ENCODE measurements around the gene CCNK.

CCNK gene

GRCh38 chr14:99518441-99519346 is 37.5 kb downstream of the CCNK start:
- Histone ChIP-seq H3K4me3 (ENCODE audit: low read depth in 1 of 2, low read length in 2 of 2) (no peak overlapping the region), H3K27me3 (ENCODE audit: control insufficient read depth in 1 of 2, insufficient read depth in 2 of 2, low read length in 2 of 2) (no peaks in the 10 kb centered on the region), H3K9ac (ENCODE audit: low read depth in 1 of 2, low read length in 2 of 2) (no peak overlapping the region), H3K36me3 (ENCODE audit: control insufficient read depth in 1 of 2, insufficient read depth in 2 of 2, low read length in 2 of 2) (peaks cover 7 to 16% of the 10 kb centered on the region in 2 donors), H3K9me3 (ENCODE audit: control insufficient read depth in 1 of 2, low read length in 2 of 2) (no peaks in the 10 kb centered on the region), H3K4me1 (ENCODE audit: control insufficient read depth in 1 of 2, insufficient read depth in 2 of 2, low read length in 2 of 2) (peaks cover 0 to 5% of the 10 kb centered on the region in 2 donors), H3K27ac (ENCODE audit: low read depth, low read length) (no peak overlapping the region)

GRCh38 chr14:99519347-99519881 is 38.2 kb downstream of the CCNK start:
- Histone ChIP-seq H3K9me3 (ENCODE audit: control insufficient read depth in 1 of 2, low read length in 2 of 2) (no peaks in the 10 kb centered on the region), H3K27ac (ENCODE audit: low read depth, low read length) (no peak overlapping the region), H3K36me3 (ENCODE audit: control insufficient read depth in 1 of 2, insufficient read depth in 2 of 2, low read length in 2 of 2) (peaks cover 7 to 9% of the 10 kb centered on the region in 2 donors), H3K4me1 (ENCODE audit: control insufficient read depth in 1 of 2, insufficient read depth in 2 of 2, low read length in 2 of 2) (peaks cover 2 to 10% of the 10 kb centered on the region in 2 donors), H3K9ac (ENCODE audit: low read depth in 1 of 2, low read length in 2 of 2) (no peak overlapping the region), H3K4me3 (ENCODE audit: low read depth in 1 of 2, low read length in 2 of 2) (no peak overlapping the region), H3K27me3 (ENCODE audit: control insufficient read depth in 1 of 2, insufficient read depth in 2 of 2, low read length in 2 of 2) (no peaks in the 10 kb centered on the region)

- Histone ChIP-seq H3K9ac (ENCODE audit: low read depth in 1 of 2, low read length in 2 of 2) (no peak overlapping the region), H3K36me3 (ENCODE audit: control insufficient read depth in 1 of 2, insufficient read depth in 2 of 2, low read length in 2 of 2) (peaks cover 1 to 4% of the 10 kb centered on the region in 2 donors), H3K9me3 (ENCODE audit: control insufficient read depth in 1 of 2, low read length in 2 of 2) (no peaks in the 10 kb centered on the region), H3K27me3 (ENCODE audit: control insufficient read depth in 1 of 2, insufficient read depth in 2 of 2, low read length in 2 of 2) (no peaks in the 10 kb centered on the region), H3K27ac (ENCODE audit: low read depth, low read length) (no peak overlapping the region), H3K4me3 (ENCODE audit: low read depth in 1 of 2, low read length in 2 of 2) (no peak overlapping the region), H3K4me1 (ENCODE audit: control insufficient read depth in 1 of 2, insufficient read depth in 2 of 2, low read length in 2 of 2) (peaks cover 3 to 15% of the 10 kb centered on the region in 2 donors)
Observed at GRCh38 chr14:99519931-99520421, 38.8 kb downstream of the CCNK start.

- Histone ChIP-seq H3K9ac (ENCODE audit: low read depth in 1 of 2, low read length in 2 of 2) (no peak overlapping the region), H3K36me3 (ENCODE audit: control insufficient read depth in 1 of 2, insufficient read depth in 2 of 2, low read length in 2 of 2) (peaks cover 0 to 4% of the 10 kb centered on the region in 2 donors), H3K27ac (ENCODE audit: low read depth, low read length) (no peak overlapping the region), H3K27me3 (ENCODE audit: control insufficient read depth in 1 of 2, insufficient read depth in 2 of 2, low read length in 2 of 2) (no peaks in the 10 kb centered on the region), H3K9me3 (ENCODE audit: control insufficient read depth in 1 of 2, low read length in 2 of 2) (no peaks in the 10 kb centered on the region), H3K4me3 (ENCODE audit: low read depth in 1 of 2, low read length in 2 of 2) (no peak overlapping the region), H3K4me1 (ENCODE audit: control insufficient read depth in 1 of 2, insufficient read depth in 2 of 2, low read length in 2 of 2) (peaks cover 3 to 17% of the 10 kb centered on the region in 2 donors)
Observed at GRCh38 chr14:99520571-99521081, 39.4 kb downstream of the CCNK start.

DNA sequence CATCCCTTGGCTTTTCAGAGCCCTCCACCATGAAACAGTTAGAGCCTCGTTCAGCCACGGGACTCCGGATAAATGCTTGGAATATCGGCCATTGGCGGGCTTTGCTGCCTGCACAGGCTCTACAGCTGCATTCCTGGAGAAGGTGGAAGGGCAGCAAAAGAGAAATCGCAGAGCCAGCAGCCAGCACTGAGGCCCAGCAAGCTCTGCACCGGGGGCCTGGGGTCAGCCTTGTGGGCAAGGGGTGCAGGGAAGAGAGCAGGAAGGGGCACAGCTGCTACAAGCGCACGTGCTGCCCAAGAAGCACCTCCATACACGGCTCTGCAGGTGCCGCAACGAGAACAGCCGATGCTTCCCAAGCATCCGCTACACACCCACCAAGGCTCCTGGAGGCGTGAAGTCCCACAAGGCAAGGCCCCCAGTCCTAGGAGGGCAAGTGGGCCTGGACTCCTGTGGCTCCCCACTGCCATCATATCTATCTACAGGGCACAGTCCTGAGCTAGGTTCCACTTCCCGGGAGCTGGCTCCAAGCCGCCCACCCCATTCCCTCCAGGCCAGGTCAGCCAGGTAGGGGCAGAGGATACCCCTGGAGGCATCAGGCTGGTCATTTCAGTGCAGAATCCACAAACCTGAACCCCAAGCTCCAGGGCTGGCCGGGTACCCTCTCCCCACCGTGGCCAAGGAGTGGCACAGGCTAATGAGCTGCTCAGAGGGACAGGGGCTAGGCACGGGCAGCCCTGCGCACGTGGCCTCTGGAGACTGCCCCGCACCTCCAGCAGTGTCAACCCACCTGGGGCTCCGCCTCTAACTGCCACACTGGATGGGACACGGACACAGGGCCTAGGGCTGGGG is 40.2 kb downstream of the CCNK start:
- Histone ChIP-seq H3K27ac (ENCODE audit: low read depth, low read length) (no peak overlapping the region), H3K4me1 (ENCODE audit: control insufficient read depth in 1 of 2, insufficient read depth in 2 of 2, low read length in 2 of 2) (peaks cover 3 to 17% of the 10 kb centered on the region in 2 donors), H3K27me3 (ENCODE audit: control insufficient read depth in 1 of 2, insufficient read depth in 2 of 2, low read length in 2 of 2) (no peaks in the 10 kb centered on the region), H3K9ac (ENCODE audit: low read depth in 1 of 2, low read length in 2 of 2) (no peak overlapping the region), H3K36me3 (ENCODE audit: control insufficient read depth in 1 of 2, insufficient read depth in 2 of 2, low read length in 2 of 2) (peaks cover 0 to 2% of the 10 kb centered on the region in 2 donors), H3K4me3 (ENCODE audit: low read depth in 1 of 2, low read length in 2 of 2) (no peak overlapping the region), H3K9me3 (ENCODE audit: control insufficient read depth in 1 of 2, low read length in 2 of 2) (no peaks in the 10 kb centered on the region)

- Histone ChIP-seq H3K36me3 (ENCODE audit: control insufficient read depth in 1 of 2, insufficient read depth in 2 of 2, low read length in 2 of 2) (peaks cover 2 to 4% of the 10 kb centered on the region in 2 donors), H3K4me1 (ENCODE audit: control insufficient read depth in 1 of 2, insufficient read depth in 2 of 2, low read length in 2 of 2) (peaks cover 3 to 17% of the 10 kb centered on the region in 2 donors), H3K27me3 (ENCODE audit: control insufficient read depth in 1 of 2, insufficient read depth in 2 of 2, low read length in 2 of 2) (no peaks in the 10 kb centered on the region), H3K9me3 (ENCODE audit: control insufficient read depth in 1 of 2, low read length in 2 of 2) (no peaks in the 10 kb centered on the region), H3K4me3 (ENCODE audit: low read depth in 1 of 2, low read length in 2 of 2) (no peak overlapping the region), H3K27ac (ENCODE audit: low read depth, low read length) (no peak overlapping the region), H3K9ac (ENCODE audit: low read depth in 1 of 2, low read length in 2 of 2) (no peak overlapping the region)
Observed at GRCh38 chr14:99522025-99522401, 40.8 kb downstream of the CCNK start.

DNA sequence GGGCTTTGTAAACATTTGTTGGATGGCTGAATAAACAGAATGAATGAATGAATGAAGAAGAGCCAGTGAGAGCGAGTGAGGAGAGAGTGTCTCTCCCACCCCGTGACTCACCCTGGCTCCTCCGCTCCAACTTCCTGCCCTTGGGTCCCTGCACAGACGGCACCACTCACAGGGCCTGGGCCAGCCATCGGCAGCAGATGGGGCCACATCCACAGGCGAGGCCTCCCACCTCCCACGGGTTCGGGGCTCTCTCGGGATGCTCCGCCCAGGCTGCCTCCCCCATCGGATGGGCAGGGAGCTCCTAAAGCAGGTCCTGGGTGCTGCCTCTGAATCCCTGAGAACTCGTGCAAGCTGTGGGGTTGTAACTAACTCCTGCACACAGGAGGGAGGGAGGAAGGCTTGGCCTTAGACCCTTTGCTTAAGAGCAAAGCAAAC is 41.3 kb downstream of the CCNK start:
- no peak overlapping the region for H3K27ac ChIP-seq (ENCODE audit: low read depth, low read length)

GRCh38 chr14:99522934-99523703 is 41.9 kb downstream of the CCNK start:
- H3K9ac ChIP-seq (ENCODE audit: low read depth in 1 of 2, low read length in 2 of 2): no peak overlapping the region
- H3K9me3 ChIP-seq (ENCODE audit: control insufficient read depth in 1 of 2, low read length in 2 of 2): no peaks in the 10 kb centered on the region
- H3K4me1 ChIP-seq (ENCODE audit: control insufficient read depth in 1 of 2, insufficient read depth in 2 of 2, low read length in 2 of 2): peaks cover 3 to 17% of the 10 kb centered on the region in 2 donors
- no peak overlapping the region for H3K27ac ChIP-seq (ENCODE audit: low read depth, low read length)
- peaks cover 3 to 4% of the 10 kb centered on the region in 2 donors for H3K36me3 ChIP-seq (ENCODE audit: control insufficient read depth in 1 of 2, insufficient read depth in 2 of 2, low read length in 2 of 2)
- no peak overlapping the region for H3K4me3 ChIP-seq (ENCODE audit: low read depth in 1 of 2, low read length in 2 of 2)
- no peaks in the 10 kb centered on the region for H3K27me3 ChIP-seq (ENCODE audit: control insufficient read depth in 1 of 2, insufficient read depth in 2 of 2, low read length in 2 of 2)

More for the DNA sequence above, 41.3 kb downstream of the CCNK start:
- no peaks in the 10 kb centered on the region for H3K9me3 ChIP-seq (ENCODE audit: control insufficient read depth in 1 of 2, low read length in 2 of 2)
- H3K9ac ChIP-seq (ENCODE audit: low read depth in 1 of 2, low read length in 2 of 2): no peak overlapping the region
- H3K36me3 ChIP-seq (ENCODE audit: control insufficient read depth in 1 of 2, insufficient read depth in 2 of 2, low read length in 2 of 2): peaks cover 3 to 4% of the 10 kb centered on the region in 2 donors
- no peaks in the 10 kb centered on the region for H3K27me3 ChIP-seq (ENCODE audit: control insufficient read depth in 1 of 2, insufficient read depth in 2 of 2, low read length in 2 of 2)
- H3K4me3 ChIP-seq (ENCODE audit: low read depth in 1 of 2, low read length in 2 of 2): no peak overlapping the region
- H3K4me1 ChIP-seq (ENCODE audit: control insufficient read depth in 1 of 2, insufficient read depth in 2 of 2, low read length in 2 of 2): peaks cover 3 to 17% of the 10 kb centered on the region in 2 donors

GRCh38 chr14:99523704-99524055 is 42.5 kb downstream of the CCNK start:
- H3K27me3 ChIP-seq (ENCODE audit: control insufficient read depth in 1 of 2, insufficient read depth in 2 of 2, low read length in 2 of 2): no peaks in the 10 kb centered on the region
- no peaks in the 10 kb centered on the region for H3K9me3 ChIP-seq (ENCODE audit: control insufficient read depth in 1 of 2, low read length in 2 of 2)
- H3K4me1 ChIP-seq (ENCODE audit: control insufficient read depth in 1 of 2, insufficient read depth in 2 of 2, low read length in 2 of 2): peaks cover 3 to 17% of the 10 kb centered on the region in 2 donors
- H3K4me3 ChIP-seq (ENCODE audit: low read depth in 1 of 2, low read length in 2 of 2): no peak overlapping the region
- no peak overlapping the region for H3K9ac ChIP-seq (ENCODE audit: low read depth in 1 of 2, low read length in 2 of 2)
- H3K36me3 ChIP-seq (ENCODE audit: control insufficient read depth in 1 of 2, insufficient read depth in 2 of 2, low read length in 2 of 2): peaks cover 3 to 4% of the 10 kb centered on the region in 2 donors
- no peak overlapping the region for H3K27ac ChIP-seq (ENCODE audit: low read depth, low read length)
